Superior temporal gyrus (tissue), 1 donor: ENCODE data around the gene KRTAP9-1.
A peak's percentile ranks its signal among the peaks of the same experiment; 100 is the strongest.
"Not testable (repeated sequence)": the region's sequence is repeated elsewhere in the genome, so short reads cannot be mapped to it uniquely, and the experiment has no call there.

Experiments used
- DNase-seq: peaks from one replicate; pipeline ENCODE4 v3.0.0-alpha.2; 2016; ENCODE audit errors: extremely low spot score

The KRTAP9-1 gene

GRCh38 chr17:41189837-41190318 lies at the start of gene KRTAP9-1:
Gene KRTAP9-1 (plus strand): TSS chr17:41189887. CDS start chr17:41189887, 0 bp downstream.
- not testable (repeated sequence) for DNase-seq

GRCh38 chr17:41140360-41141131 lies 49.1 kb upstream of the KRTAP9-1 start, which contains the start of gene KRTAP4-6:
Gene KRTAP4-6 (minus strand): TSS chr17:41140544. CDS start chr17:41140487, 57 bp downstream.
- DNase-seq: no peak

DNA sequence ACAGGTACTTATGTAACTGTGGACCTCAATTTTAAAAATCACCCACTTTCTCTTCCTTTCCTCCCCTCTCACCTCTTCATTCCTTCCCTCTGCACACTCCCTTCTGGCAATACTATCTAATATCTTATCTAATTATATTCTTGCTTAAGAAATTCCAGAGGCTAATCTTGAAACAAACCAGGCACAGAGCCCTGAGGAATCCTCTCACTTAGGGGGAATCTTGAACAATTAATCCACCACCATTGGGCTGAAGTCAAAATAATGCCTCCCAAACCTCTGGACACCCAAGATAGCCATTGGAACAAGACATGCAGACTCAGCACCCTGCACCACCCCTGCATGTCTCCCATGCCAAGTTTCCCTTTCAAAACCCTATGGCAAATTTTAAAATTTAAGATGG lies 48.3 kb upstream of the KRTAP9-1 start:
- DNase-seq: no peak

DNA sequence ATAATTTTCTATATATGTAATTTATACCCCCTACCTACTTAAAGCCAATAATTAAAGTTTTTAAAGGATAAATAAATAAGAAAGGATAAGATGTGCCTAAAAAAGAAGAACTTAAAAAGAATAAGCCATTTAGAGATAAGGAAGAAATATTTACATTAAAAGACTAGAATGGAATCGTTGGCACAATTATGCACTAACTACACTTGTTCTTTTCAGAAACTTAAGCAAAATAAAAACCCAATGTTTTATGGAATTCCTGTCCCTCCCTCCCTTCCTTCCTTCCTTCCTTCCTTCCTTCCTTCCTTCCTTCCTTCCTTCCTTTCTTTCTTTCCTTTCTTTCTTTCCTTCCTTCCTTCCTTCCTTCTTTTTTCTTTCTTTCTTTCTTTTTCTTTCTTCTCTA lies 44.8 kb upstream of the KRTAP9-1 start:
- no peak for DNase-seq

GRCh38 chr17:41145261-41145660 lies 44.4 kb upstream of the KRTAP9-1 start:
- no peak for DNase-seq

- DNase-seq: no peak
Observed at GRCh38 chr17:41147531-41148204, 42.0 kb upstream of the KRTAP9-1 start.

- not testable (repeated sequence) for DNase-seq
Observed at GRCh38 chr17:41148971-41149651, 40.6 kb upstream of the KRTAP9-1 start.

GRCh38 chr17:41149652-41149985 lies 40.1 kb upstream of the KRTAP9-1 start, which contains the start of gene KRTAP4-5:
Gene KRTAP4-5 (minus strand): TSS chr17:41149825. CDS start chr17:41149767, 58 bp downstream.
- DNase-seq: no peak

GRCh38 chr17:41150026-41150425 lies 39.7 kb upstream of the KRTAP9-1 start:
- DNase-seq: no peak

- no peak for DNase-seq
Observed at GRCh38 chr17:41151525-41151924, 38.2 kb upstream of the KRTAP9-1 start.

DNA sequence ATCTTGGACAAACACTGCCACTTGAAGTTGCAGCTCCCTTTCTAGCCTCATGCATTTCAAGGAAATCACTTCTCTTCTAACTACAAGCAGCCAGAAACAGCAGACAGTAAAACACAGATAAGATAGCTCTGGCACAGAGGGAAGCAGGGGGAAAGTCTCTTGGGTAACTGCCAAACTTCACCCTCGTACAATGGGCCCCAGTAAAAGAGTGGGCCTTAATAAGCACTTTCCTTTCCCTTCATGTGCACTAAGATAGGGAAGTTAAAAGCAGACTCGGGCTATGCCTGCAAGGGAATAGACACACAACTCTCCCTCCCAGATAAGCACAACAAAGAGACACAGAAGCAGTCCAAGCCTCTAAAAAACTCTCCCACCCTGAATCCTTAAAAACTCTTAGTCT lies 35.8 kb upstream of the KRTAP9-1 start:
- peak; percentile 12 for DNase-seq

DNA sequence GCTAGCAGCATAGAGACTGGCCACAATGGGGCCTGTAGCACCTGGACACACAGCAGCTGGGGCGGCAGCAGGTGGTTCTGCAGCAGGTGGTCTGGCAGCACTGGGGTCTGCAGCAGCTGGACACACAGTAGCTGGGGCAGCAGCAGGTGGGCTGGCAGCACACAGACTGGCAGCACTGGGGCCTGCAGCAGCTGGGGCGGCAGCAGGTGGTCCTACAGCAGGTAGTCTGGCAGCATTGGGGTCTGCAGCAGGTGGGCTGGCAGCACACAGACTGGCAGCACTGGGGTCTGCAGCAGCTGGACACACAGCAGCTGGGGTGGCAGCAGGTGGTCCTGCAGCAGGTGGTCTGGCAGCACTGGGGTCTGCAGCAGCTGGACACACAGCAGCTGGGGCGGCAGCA lies 29.5 kb upstream of the KRTAP9-1 start:
- DNase-seq: not testable (repeated sequence)

DNA sequence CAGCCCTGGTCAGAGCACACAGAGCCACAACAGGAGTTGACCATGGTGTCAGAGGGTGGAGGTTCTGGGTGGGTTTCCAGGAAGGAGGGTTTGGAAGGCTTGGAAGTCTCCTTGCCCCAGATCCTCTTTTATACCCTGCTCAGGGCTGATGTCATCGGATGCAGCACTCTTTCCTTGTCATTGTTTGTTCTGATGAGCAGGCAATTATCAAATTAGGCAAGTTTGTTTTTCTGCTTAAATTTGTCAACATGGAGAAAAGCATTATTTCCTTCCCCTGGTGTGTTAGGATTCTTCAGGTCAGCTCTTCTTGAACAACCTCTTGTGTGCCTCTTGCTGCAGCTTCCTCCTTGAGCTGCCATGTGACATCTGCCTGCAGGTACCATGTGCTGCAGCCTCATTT lies 29.0 kb upstream of the KRTAP9-1 start, which contains the start of gene KRTAP4-4:
Gene KRTAP4-4, minus strand, starts transcription at position 101 of the 400 bp plus-strand sequence. Its CDS starts 57 bp downstream, at position 44.
- DNase-seq: no peak

DNA sequence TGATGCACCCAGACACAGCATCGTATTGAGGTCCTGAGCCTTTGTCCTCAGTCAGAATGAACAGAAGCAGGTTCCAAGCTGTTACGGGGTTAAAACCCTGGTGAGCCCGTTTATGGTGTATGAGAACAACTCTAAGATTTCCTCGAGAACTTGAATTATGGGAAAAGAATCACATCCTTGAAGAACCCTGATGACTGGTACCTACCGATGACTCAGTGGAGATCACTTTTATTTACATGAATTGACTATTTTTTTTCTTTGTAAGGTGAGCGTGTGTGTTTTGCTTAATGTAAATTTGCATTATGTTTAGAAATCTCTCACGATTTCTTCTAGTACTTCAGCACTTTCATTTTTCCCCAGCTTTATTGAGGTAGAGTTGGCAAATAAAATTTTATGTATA lies 25.9 kb upstream of the KRTAP9-1 start:
- no peak for DNase-seq

GRCh38 chr17:41167561-41167960 lies 22.1 kb upstream of the KRTAP9-1 start:
- DNase-seq: no peak

DNA sequence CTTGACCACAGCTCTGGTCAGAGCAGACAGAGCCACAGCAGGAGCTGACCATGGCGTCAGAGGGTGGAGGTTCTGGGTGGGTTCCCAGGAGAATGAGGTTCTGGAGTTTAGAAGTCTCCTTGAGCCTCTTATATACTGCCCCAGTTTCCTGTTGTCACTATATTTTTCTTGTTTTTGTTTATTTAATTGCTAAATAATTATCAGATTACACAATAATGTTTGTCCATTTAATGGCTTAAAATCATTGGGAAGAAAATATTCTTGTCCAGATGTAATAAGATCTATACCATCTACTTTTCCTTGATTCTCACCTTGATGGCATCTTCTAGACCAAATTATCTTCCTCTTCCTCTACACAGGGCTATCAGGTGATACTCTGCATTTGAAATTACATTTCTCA lies 21.6 kb upstream of the KRTAP9-1 start, which contains the start of gene KRTAP4-3:
Gene KRTAP4-3, minus strand, starts transcription at position 101 of the 400 bp plus-strand sequence. Its CDS starts 49 bp downstream, at position 52.
- DNase-seq: no peak

GRCh38 chr17:41171886-41172285 lies 17.8 kb upstream of the KRTAP9-1 start:
- DNase-seq: no peak

DNA sequence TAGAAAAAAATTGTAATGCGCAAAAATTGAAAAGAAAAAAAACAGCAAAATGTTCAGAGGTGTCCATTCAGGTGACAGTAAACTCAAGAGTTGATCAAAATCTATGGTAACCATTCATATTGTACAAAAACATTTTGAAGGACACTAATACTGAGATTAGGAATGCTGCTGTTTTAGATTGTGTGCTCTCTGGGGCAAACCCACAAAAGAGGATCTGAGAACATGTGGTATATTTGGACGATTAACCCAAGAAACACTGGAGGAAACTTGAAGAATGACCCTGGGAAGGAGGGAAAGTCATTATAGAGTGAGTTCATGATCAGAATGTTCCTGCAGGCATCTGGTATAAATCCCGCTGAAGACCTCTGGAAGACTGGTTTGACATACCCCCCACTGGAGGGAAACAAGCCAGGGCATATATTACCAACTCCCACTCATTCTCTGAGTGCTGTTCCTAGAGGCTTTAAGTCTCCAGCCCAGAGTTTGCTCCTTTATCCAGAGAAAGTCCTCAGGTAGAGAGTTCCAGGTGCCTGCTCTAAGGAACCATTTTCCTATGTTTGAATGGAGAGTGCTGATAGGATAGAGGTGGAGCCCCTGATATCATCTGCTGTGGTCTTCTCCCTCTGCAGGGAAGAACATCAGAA lies 12.8 kb upstream of the KRTAP9-1 start:
- DNase-seq: no peak

- no peak for DNase-seq
Observed at GRCh38 chr17:41177727-41178271, 11.9 kb upstream of the KRTAP9-1 start, which contains the start of gene KRTAP4-2. Gene KRTAP4-2 (minus strand): TSS chr17:41178221. CDS start chr17:41178164, 57 bp downstream.

- DNase-seq: no peak
Observed at GRCh38 chr17:41178341-41178740, 11.3 kb upstream of the KRTAP9-1 start.
